H1 (cell line): ENCODE measurements around the gene TMCC3. TPM values are rescaled to one million over a fixed set of nuclear protein-coding genes. Genes with fewer than 3 reads are reported as not detected.
A peak's percentile ranks its signal among the peaks of the same experiment; 100 is the strongest.

Experiments
- CTCF ChIA-PET: fragments of 300-600 bp; sonication (Branson Sonifier 250); formaldehyde crosslinking; loops from one replicate; lab custom pipeline; 2021; ENCODE audit not compliant: partially characterized antibody; lab: Charles Lee
- POLR2A ChIA-PET: fragments of 300-600 bp; sonication (Branson Sonifier 250); formaldehyde crosslinking; loops from one replicate; lab custom pipeline; 2021; ENCODE audit warnings: inconsistent platforms; ENCODE audit not compliant: partially characterized antibody; lab: Charles Lee
- DNase-seq, 2 experiments: peaks; one replicate each; pipeline versions ENCODE4 v3.0.0 to v3.0.0-alpha.2; 2010 to 2022; ENCODE audit warnings: low spot score in 2 of 2, low read depth in 1 of 2, mixed read lengths in 1 of 2
- FAIRE-seq: peaks from 2 replicates; lab custom pipeline; 2011; peaks lifted over from hg19 to GRCh38; lab: Jason Lieb, UNC
- H2AFZ ChIP-seq: 2 replicates; pipeline ENCODE4 v1.8.1; 2012; ENCODE audit warnings: low read length, inconsistent platforms
- H2AK5ac ChIP-seq: 2 replicates; pipeline ENCODE4 v1.6.1; 2013; ENCODE audit warnings: low read depth, low read length
- H2BK120ac ChIP-seq: replicated peaks from 2 replicates; pipeline ENCODE3; 2013; ENCODE audit warnings: low read depth, low read length, inconsistent platforms
- H2BK12ac ChIP-seq: 2 replicates; pipeline ENCODE4 v1.6.1; 2013; ENCODE audit warnings: low read depth, low read length
- H2BK15ac ChIP-seq: 2 replicates; pipeline ENCODE4 v1.6.1; 2013; ENCODE audit warnings: low read length
- H2BK20ac ChIP-seq: 2 replicates; pipeline ENCODE4 v1.6.1; 2013; ENCODE audit warnings: low read length
- H2BK5ac ChIP-seq: 2 replicates; pipeline ENCODE4 v1.6.1; 2013; ENCODE audit warnings: low read depth, low read length
- H3K14ac ChIP-seq: 2 replicates; pipeline ENCODE4 v1.6.1; 2013; ENCODE audit warnings: inconsistent platforms; ENCODE audit not compliant: insufficient read length
- H3K18ac ChIP-seq: 2 replicates; pipeline ENCODE4 v1.6.1; 2013; ENCODE audit warnings: low read length; ENCODE audit errors: extremely low read depth
- H3K23ac ChIP-seq: 2 replicates; pipeline ENCODE4 v1.6.1; 2013; ENCODE audit warnings: inconsistent platforms; ENCODE audit not compliant: insufficient read length
- H3K23me2 ChIP-seq: 2 replicates; pipeline ENCODE4 v1.6.1; 2013; ENCODE audit warnings: low read depth, low read length
- H3K27ac ChIP-seq: 2 replicates; pipeline ENCODE4 v1.6.1; 2011; ENCODE audit warnings: low read depth, low read length, inconsistent platforms
- H3K27me3 ChIP-seq, 4 experiments: replicated peaks in 1 of 4; 1 replicate in 1 of 4; 2 replicates in 3 of 4; pipeline versions ENCODE4 v1.6.1 to v1.8.1; 2011 to 2013; ENCODE audit warnings: low read length in 3 of 4, mild to moderate bottlenecking in 3 of 4, inconsistent platforms in 2 of 4, mixed read lengths in 2 of 4, moderate library complexity in 1 of 4; ENCODE audit not compliant: control insufficient read depth in 3 of 4, insufficient read depth in 3 of 4; ENCODE audit errors: extremely low read depth in 1 of 4
- H3K36me3 ChIP-seq, 4 experiments: 2 replicates each; pipeline versions ENCODE4 v1.6.1 to v1.8.1; 2011 to 2013; ENCODE audit warnings: mild to moderate bottlenecking in 4 of 4, low read length in 3 of 4, moderate library complexity in 2 of 4, control low read depth in 1 of 4, inconsistent platforms in 1 of 4; ENCODE audit not compliant: insufficient read depth in 4 of 4, control insufficient read depth in 2 of 4
- H3K4ac ChIP-seq: replicated peaks from 2 replicates; pipeline ENCODE3; 2013; ENCODE audit warnings: low read length, low read depth, mixed read lengths, inconsistent platforms; ENCODE audit not compliant: insufficient read length
- H3K4me1 ChIP-seq, 4 experiments: replicated peaks in 1 of 4; 1 replicate in 1 of 4; 2 replicates in 3 of 4; pipeline versions ENCODE4 v1.6.1 to v1.8.1; 2011 to 2013; ENCODE audit warnings: low read length in 3 of 4, inconsistent platforms in 2 of 4, mixed read lengths in 1 of 4; ENCODE audit not compliant: insufficient read depth in 4 of 4, control insufficient read depth in 3 of 4
- H3K4me2 ChIP-seq, 2 experiments: 2 replicates each; pipeline versions ENCODE4 v1.6.1 to v1.8.1; 2011 to 2013; ENCODE audit warnings: low read depth in 2 of 2, low read length in 2 of 2, control low read depth in 1 of 2, inconsistent platforms in 1 of 2, mild to moderate bottlenecking in 1 of 2; ENCODE audit not compliant: insufficient read depth in 1 of 2
- H3K4me3 ChIP-seq, 4 experiments: fragments of 200-600, 300-600 bp in 1 of 4; sonication (generic), shearing (Covaris generic), sonication (Bioruptor Twin) in 1 of 4; 2 replicates each; pipeline versions ENCODE4 v1.5.1 to v1.8.1; 2011 to 2016; ENCODE audit warnings: low read length in 4 of 4, low read depth in 3 of 4, control low read depth in 2 of 4, inconsistent platforms in 2 of 4, mild to moderate bottlenecking in 2 of 4, mixed read lengths in 1 of 4, moderate library complexity in 1 of 4; ENCODE audit not compliant: insufficient read depth in 2 of 4; ENCODE audit errors: extremely low read depth in 1 of 4
- H3K56ac ChIP-seq: replicated peaks from 2 replicates; pipeline ENCODE3; 2013; ENCODE audit warnings: low read depth, mild to moderate bottlenecking, mixed read lengths, low read length, inconsistent platforms; ENCODE audit not compliant: insufficient read length
- H3K79me1 ChIP-seq: 2 replicates; pipeline ENCODE4 v1.6.1; 2013; ENCODE audit warnings: low read depth, low read length, control low read depth
- H3K79me2 ChIP-seq, 2 experiments: 2 replicates each; pipeline versions ENCODE4 v1.6.1 to v1.8.1; 2012 to 2013; ENCODE audit warnings: low read length in 2 of 2, mild to moderate bottlenecking in 2 of 2, inconsistent platforms in 1 of 2; ENCODE audit not compliant: insufficient read depth in 2 of 2, control insufficient read depth in 1 of 2
- H3K9ac ChIP-seq, 4 experiments: replicated peaks in 1 of 4; 1 replicate in 1 of 4; 2 replicates in 3 of 4; pipeline versions ENCODE4 v1.6.1 to v1.8.1; 2011 to 2013; ENCODE audit warnings: low read depth in 3 of 4, low read length in 3 of 4, control low read depth in 2 of 4, mild to moderate bottlenecking in 2 of 4, moderate library complexity in 2 of 4, inconsistent platforms in 1 of 4; ENCODE audit errors: extremely low read depth in 1 of 4
- H3K9me3 ChIP-seq, 2 experiments: 2 replicates each; pipeline versions ENCODE4 v1.6.1 to v1.8.1; 2012 to 2013; ENCODE audit warnings: mild to moderate bottlenecking in 2 of 2, moderate library complexity in 2 of 2, control low read depth in 1 of 2, inconsistent platforms in 1 of 2, low read depth in 1 of 2, low read length in 1 of 2, mixed read lengths in 1 of 2; ENCODE audit not compliant: insufficient read depth in 2 of 2
- H4K20me1 ChIP-seq, 2 experiments: replicated peaks in 1 of 2; 2 replicates each; pipeline versions ENCODE3 to v1.8.1; 2011 to 2013; ENCODE audit warnings: inconsistent platforms in 2 of 2, low read length in 2 of 2, mild to moderate bottlenecking in 1 of 2; ENCODE audit not compliant: insufficient read depth in 2 of 2, control insufficient read depth in 1 of 2
- H4K5ac ChIP-seq: 2 replicates; pipeline ENCODE4 v1.6.1; 2013; ENCODE audit warnings: low read length, low read depth, mixed read lengths, inconsistent platforms; ENCODE audit not compliant: insufficient read length
- H4K8ac ChIP-seq: 2 replicates; pipeline ENCODE4 v1.8.0; 2013; ENCODE audit warnings: mild to moderate bottlenecking, moderate library complexity, low read length, inconsistent platforms; ENCODE audit not compliant: insufficient read depth; ENCODE audit errors: extremely low read depth
- H4K91ac ChIP-seq: replicated peaks from 2 replicates; pipeline ENCODE3; 2013; ENCODE audit warnings: low read length, mixed read lengths, inconsistent platforms; ENCODE audit not compliant: insufficient read length
- RBBP5 ChIP-seq: IDR thresholded peaks from 2 replicates; pipeline ENCODE4 v1.7.1; 2012; ENCODE audit warnings: low read depth, mild to moderate bottlenecking, inconsistent platforms, low read length, moderate library complexity, borderline replicate concordance
- SAP30 ChIP-seq: fragments of 300-600 bp; sonication (generic); IDR thresholded peaks from 2 replicates; pipeline ENCODE4 v1.7.1; 2012; ENCODE audit warnings: low read length, moderate library complexity, mild to moderate bottlenecking, inconsistent platforms; ENCODE audit not compliant: insufficient read depth, insufficient replicate concordance
- SUZ12 ChIP-seq: fragments of 200-600 bp; sonication (generic); IDR thresholded peaks from 2 replicates; pipeline ENCODE4 v1.6.1; 2012; ENCODE audit warnings: mild to moderate bottlenecking, inconsistent platforms, low read length, moderate library complexity, mixed read lengths
- TCF12 ChIP-seq: IDR thresholded peaks from 2 replicates; pipeline ENCODE4 v1.6.1; 2011; ENCODE audit warnings: low read depth, mild to moderate bottlenecking, low read length
- WGBS, 2 experiments: shearing (Covaris generic) in 1 of 2; methylation state at CpG; one replicate each; pipeline versions ENCODE4 v1.1.6 to v1.1.7; 2013 to 2015; ENCODE audit warnings: low lambda C conversion rate in 2 of 2, mixed read lengths in 2 of 2, inconsistent platforms in 1 of 2, low coverage in 1 of 2, missing lambda C conversion rate in 1 of 2; ENCODE audit not compliant: insufficient replicate concordance in 2 of 2, insufficient coverage in 1 of 2, insufficient read length in 1 of 2; ENCODE audit errors: extremely low coverage in 1 of 2, missing lambda C conversion rate in 1 of 2; 5-methylcytosine and 5-hydroxymethylcytosine counted together
- polyA plus RNA-seq, 7 experiments: library from polyadenylated mRNA; depleted of rRNA in 3 of 7; stranded (reverse) in 5 of 7; unstranded in 2 of 7; fragments of >200 nt in 5 of 7; fragments of 200-250 nt in 2 of 7; gene quantifications; 1 replicate in 5 of 7; 2 replicates in 1 of 7; 4 replicates in 1 of 7; pipeline versions ENCODE4 v1.2.1 to v1.2.3, GENCODE V29; 2011 to 2013; ENCODE audit warnings: missing spikeins in 2 of 7, mixed read lengths in 2 of 7
- total RNA-seq: library from RNA; stranded (reverse); fragmentation: NEBNext Ultra II Directional; extraction: Animal tissue kit (Norgen Biotek cat#: 25700); gene quantifications from 2 replicates; pipeline ENCODE4 v1.2.1, GENCODE V29; 2021

Gene TMCC3
- total and polyA plus RNA-seq, 2 of the 8 experiments (the other 6 are each of a cell fraction or from before 2014, with no cell fraction given): 1.7 to 4.1 TPM

- Histone ChIP-seq H3K4me2 (no peak overlapping the region), H3K9me3 (no peaks in the 10 kb centered on the region), H3K27ac (no peak overlapping the region), H3K4me1 (peaks cover 0 to 4% (median 0%) of the 10 kb centered on the region in 4 experiments; a peak in 1 of 7 replicates), H2AK5ac (no peak overlapping the region), H2BK5ac (no peak overlapping the region), H3K4me3 (no peak overlapping the region), H2AFZ (no peak overlapping the region), H3K36me3 (no peaks in the 10 kb centered on the region), H4K20me1 (no peaks in the 10 kb centered on the region), H3K23me2 (no peaks in the 10 kb centered on the region), H2BK120ac (no peak overlapping the region), H4K8ac (no peak overlapping the region), H4K5ac (no peak overlapping the region), H4K91ac (no peak overlapping the region), H3K4ac (no peak overlapping the region), H3K79me1 (no peaks in the 10 kb centered on the region), H3K23ac (no peak overlapping the region), H2BK12ac (no peak overlapping the region), H2BK15ac (no peak overlapping the region), H3K79me2 (no peaks in the 10 kb centered on the region), H2BK20ac (no peak overlapping the region), H3K56ac (no peak overlapping the region), H3K14ac (peak overlapping the region; percentile 72), H3K18ac (no peak overlapping the region), H3K9ac (no peak overlapping the region), H3K27me3 (no peaks in the 10 kb centered on the region)
- ChIA-PET POLR2A (no interaction called here), CTCF (no interaction called here)
- 86% methylated on average over 2 of the region's 2 CpGs; no CpG with 5 or more reads in 1 of the 2 experiments for WGBS, 2 experiments
- DNase-seq: no peak
- FAIRE-seq: no peak
- no peak for TF ChIP-seq RBBP5
- no peak for TF ChIP-seq TCF12
- no peak for TF ChIP-seq SUZ12
- TF ChIP-seq SAP30: no peak
Measured at GRCh38 chr12:94670898-94671297, 20.5 kb upstream of the TMCC3 start.
